GM12874 (cell line): ENCODE results near the gene CAMTA2.

ENCODE experiments used
- TF ChIP-seq, protein P1 (sequence below): IDR thresholded peaks from 2 replicates; pipeline ENCODE4 v1.5.1; 2011; ENCODE audit warnings: low read depth, mild to moderate bottlenecking, control low read depth, low read length, moderate library complexity; ENCODE audit not compliant: insufficient read depth

CAMTA2 gene

GRCh38 chr17:5019475-5019956, 32.0 kb upstream of the CAMTA2 start:
- TF ChIP-seq, protein P1, sequence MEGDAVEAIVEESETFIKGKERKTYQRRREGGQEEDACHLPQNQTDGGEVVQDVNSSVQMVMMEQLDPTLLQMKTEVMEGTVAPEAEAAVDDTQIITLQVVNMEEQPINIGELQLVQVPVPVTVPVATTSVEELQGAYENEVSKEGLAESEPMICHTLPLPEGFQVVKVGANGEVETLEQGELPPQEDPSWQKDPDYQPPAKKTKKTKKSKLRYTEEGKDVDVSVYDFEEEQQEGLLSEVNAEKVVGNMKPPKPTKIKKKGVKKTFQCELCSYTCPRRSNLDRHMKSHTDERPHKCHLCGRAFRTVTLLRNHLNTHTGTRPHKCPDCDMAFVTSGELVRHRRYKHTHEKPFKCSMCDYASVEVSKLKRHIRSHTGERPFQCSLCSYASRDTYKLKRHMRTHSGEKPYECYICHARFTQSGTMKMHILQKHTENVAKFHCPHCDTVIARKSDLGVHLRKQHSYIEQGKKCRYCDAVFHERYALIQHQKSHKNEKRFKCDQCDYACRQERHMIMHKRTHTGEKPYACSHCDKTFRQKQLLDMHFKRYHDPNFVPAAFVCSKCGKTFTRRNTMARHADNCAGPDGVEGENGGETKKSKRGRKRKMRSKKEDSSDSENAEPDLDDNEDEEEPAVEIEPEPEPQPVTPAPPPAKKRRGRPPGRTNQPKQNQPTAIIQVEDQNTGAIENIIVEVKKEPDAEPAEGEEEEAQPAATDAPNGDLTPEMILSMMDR = peak; percentile 48

DNA sequence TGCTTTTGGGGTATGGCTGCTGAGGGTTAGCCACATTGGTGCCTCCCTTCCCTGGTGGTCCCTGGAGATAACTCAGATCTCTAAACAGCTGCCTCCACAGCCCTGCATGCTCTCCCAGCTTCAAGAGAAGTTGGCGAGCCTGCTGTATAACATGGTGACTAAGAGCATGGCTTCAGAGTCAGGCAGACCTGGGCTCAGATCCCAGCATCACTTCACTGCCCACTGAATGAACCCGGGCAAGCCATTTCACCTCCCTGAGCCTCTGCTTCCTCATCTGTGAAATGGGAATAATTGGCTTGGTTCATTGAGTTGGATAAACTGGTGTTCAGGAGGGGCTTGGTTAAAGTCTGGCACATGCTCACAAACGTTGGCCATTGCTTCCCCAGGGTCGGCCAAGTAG, 26.9 kb upstream of the CAMTA2 start:
- TF ChIP-seq, protein P1 = no peak

DNA sequence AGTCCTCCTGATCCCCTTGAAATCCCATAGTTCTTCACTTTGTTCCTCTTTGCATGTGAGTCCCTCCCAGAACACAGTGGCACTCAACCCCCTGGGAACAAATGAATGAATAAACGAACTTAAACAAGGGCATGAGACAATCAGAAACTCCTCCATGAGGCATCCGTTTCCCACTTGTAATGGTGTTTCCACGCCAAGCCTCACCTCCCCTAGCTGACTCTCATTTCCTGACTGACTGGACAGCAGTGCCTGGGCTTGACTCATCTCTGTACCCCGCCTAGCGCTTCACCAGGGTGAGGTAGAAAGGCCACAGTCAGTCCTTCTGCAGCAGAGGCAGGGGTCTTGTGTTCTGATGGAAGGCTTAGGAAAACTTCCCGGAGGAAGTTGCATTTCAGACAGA, 24.5 kb upstream of the CAMTA2 start:
- TF ChIP-seq, protein P1 = no peak

DNA sequence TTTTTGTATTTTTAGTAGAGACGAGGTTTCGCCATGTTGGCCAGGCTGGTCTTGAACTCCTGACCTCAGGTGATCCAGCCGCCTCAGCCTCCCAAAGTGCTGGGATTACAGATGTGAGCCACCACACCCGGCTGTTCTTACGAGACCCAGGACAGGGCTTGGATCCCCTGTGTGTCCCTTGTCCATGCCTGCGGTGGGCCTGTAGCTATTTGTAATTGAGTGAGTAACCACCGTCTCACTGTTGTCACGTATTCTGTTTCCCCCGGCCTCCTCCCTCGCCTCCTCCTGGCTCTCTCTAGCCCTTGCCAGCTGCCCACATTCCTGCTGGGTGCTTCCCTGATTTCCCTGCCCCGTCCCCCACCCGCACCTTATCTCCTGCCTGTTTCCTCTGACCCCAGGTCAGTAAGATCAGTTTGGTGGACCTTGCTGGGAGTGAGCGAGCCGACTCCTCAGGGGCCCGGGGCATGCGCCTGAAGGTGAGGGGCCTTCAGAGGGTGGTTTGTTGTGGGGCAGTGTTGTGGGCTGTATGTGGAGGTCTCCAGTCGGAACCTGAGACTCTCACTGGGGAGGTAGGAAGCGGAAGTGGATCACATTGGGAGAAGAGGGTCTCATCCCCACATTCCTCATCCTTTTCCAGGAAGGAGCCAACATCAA, 15.9 kb upstream of the CAMTA2 start:
- TF ChIP-seq, protein P1 = no peak

GRCh38 chr17:5002121-5002788, 14.8 kb upstream of the CAMTA2 start:
- TF ChIP-seq, protein P1 = no peak

- TF ChIP-seq, protein P1 = no peak
Measured at GRCh38 chr17:5000237-5000639, 12.8 kb upstream of the CAMTA2 start.

- TF ChIP-seq, protein P1 = no peak
Measured at GRCh38 chr17:4999430-5000093, 12.1 kb upstream of the CAMTA2 start.
